ENCODE measurements around the gene LRP1B. TPM values are rescaled to one million over a fixed set of nuclear protein-coding genes. Genes with fewer than 3 reads are reported as not detected.
A peak's percentile ranks its signal among the peaks of the same experiment; 100 is the strongest.

The LRP1B gene
- polyA plus RNA-seq, 6 donors from 2014 or later = not detected

- Mint-ChIP-seq H3K4me1 (no peaks in the 10 kb centered on the region), H3K4me3 (no peak overlapping the region), H3K9me3 (no peaks in the 10 kb centered on the region), H3K27ac (no peak overlapping the region), H3K27me3 (no peaks in the 10 kb centered on the region), H3K36me3 (no peaks in the 10 kb centered on the region)
- DNase-seq = no peak
- no peak for ATAC-seq (ENCODE audit: low read depth in 2 of 2)
Observed at GRCh38 chr2:141329964-141330363, 800.9 kb downstream of the LRP1B start.

- no peak for DNase-seq
- Mint-ChIP-seq H3K36me3 (no peaks in the 10 kb centered on the region), H3K4me3 (no peak overlapping the region), H3K9me3 (peaks cover 0 to 7% (median 0%) of the 10 kb centered on the region in 7 donors), H3K4me1 (no peaks in the 10 kb centered on the region), H3K27me3 (no peaks in the 10 kb centered on the region), H3K27ac (no peak overlapping the region)
- no peak for ATAC-seq (ENCODE audit: low read depth in 2 of 2)
Observed at GRCh38 chr2:141323571-141323970, 807.2 kb downstream of the LRP1B start.

- H3K4me3 Mint-ChIP-seq = no peak overlapping the region
- H3K27me3 Mint-ChIP-seq = no peaks in the 10 kb centered on the region
- no peak for ATAC-seq (ENCODE audit: low read depth in 2 of 2)
- no peaks in the 10 kb centered on the region for H3K4me1 Mint-ChIP-seq
- H3K36me3 Mint-ChIP-seq = no peaks in the 10 kb centered on the region
- DNase-seq = no peak
- H3K27ac Mint-ChIP-seq = no peak overlapping the region
- H3K9me3 Mint-ChIP-seq = peaks cover 0 to 2% (median 0%) of the 10 kb centered on the region in 7 donors
Observed at GRCh38 chr2:141317986-141318385, 812.8 kb downstream of the LRP1B start.

DNA sequence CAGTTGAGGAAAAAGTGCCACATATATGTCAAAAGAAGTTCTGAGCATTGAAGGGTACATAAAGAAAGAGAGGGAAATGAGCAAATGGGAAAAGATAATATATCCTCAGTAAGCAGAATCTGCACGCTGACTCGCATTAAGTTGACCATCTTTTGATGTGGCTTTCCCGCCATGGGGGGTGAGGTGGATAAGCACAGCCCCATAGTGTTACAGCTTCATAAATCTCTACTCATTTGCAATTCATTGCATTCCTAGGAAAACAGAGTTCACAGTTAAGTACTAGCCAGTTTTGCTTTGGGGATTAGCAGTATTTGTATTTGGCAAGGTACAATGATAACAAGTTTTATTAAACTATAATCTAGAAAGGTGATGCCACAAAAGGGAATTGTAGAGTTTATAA lies 814.2 kb downstream of the LRP1B start:
- Mint-ChIP-seq H3K4me1 (no peaks in the 10 kb centered on the region), H3K27me3 (no peaks in the 10 kb centered on the region), H3K36me3 (no peaks in the 10 kb centered on the region), H3K4me3 (no peak overlapping the region), H3K27ac (no peak overlapping the region), H3K9me3 (peaks cover 0 to 2% (median 0%) of the 10 kb centered on the region in 7 donors)
- ATAC-seq (ENCODE audit: low read depth in 2 of 2) = no peak
- no peak for DNase-seq

GRCh38 chr2:141316103-141316502 lies 814.7 kb downstream of the LRP1B start:
- H3K27ac Mint-ChIP-seq = no peak overlapping the region
- no peaks in the 10 kb centered on the region for H3K27me3 Mint-ChIP-seq
- H3K4me3 Mint-ChIP-seq = no peak overlapping the region
- no peak for DNase-seq
- no peak for ATAC-seq (ENCODE audit: low read depth in 2 of 2)
- no peaks in the 10 kb centered on the region for H3K36me3 Mint-ChIP-seq
- no peaks in the 10 kb centered on the region for H3K4me1 Mint-ChIP-seq
- peaks cover 0 to 2% (median 0%) of the 10 kb centered on the region in 7 donors for H3K9me3 Mint-ChIP-seq

- Mint-ChIP-seq H3K27ac (no peak overlapping the region), H3K4me1 (no peaks in the 10 kb centered on the region), H3K27me3 (no peaks in the 10 kb centered on the region), H3K4me3 (no peak overlapping the region), H3K9me3 (peaks cover 0 to 2% (median 0%) of the 10 kb centered on the region in 7 donors), H3K36me3 (no peaks in the 10 kb centered on the region)
- ATAC-seq (ENCODE audit: low read depth in 2 of 2) (no peak), DNase-seq (no peak)
Observed at GRCh38 chr2:141313972-141314371, 816.8 kb downstream of the LRP1B start.

- no peaks in the 10 kb centered on the region for H3K27me3 Mint-ChIP-seq
- DNase-seq (no peak), ATAC-seq (ENCODE audit: low read depth in 2 of 2) (peak in 1 of 2 donors; percentile 55)
- H3K9me3 Mint-ChIP-seq = peaks cover 0 to 2% (median 0%) of the 10 kb centered on the region in 7 donors
- no peaks in the 10 kb centered on the region for H3K4me1 Mint-ChIP-seq
- no peaks in the 10 kb centered on the region for H3K36me3 Mint-ChIP-seq
- no peak overlapping the region for H3K27ac Mint-ChIP-seq
- H3K4me3 Mint-ChIP-seq = no peak overlapping the region
Observed at GRCh38 chr2:141311430-141311829, 819.4 kb downstream of the LRP1B start.

DNA sequence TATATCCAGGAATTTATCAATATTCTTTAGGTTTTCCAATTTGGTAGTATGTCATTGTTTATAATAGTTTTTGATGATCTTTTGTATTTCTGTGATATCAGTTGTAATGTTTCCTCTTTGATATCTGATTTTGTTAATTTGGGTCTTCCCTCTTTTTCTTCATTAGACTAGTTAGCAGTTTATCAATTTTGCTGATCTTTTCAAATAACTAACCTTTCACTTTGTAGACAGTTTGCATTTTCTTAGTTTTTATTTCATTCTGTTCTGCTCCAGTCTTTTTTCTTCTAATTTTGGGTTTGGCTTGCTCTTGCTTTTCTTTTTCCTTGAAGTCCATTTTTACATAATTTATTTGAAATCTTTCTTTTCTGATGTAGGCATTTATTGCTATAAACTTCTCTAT lies 824.4 kb downstream of the LRP1B start:
- ATAC-seq (ENCODE audit: low read depth in 2 of 2) (no peak), DNase-seq (no peak)
- Mint-ChIP-seq H3K4me1 (no peaks in the 10 kb centered on the region), H3K27ac (no peak overlapping the region), H3K27me3 (no peaks in the 10 kb centered on the region), H3K9me3 (no peaks in the 10 kb centered on the region), H3K4me3 (no peak overlapping the region), H3K36me3 (no peaks in the 10 kb centered on the region)

- H3K4me3 Mint-ChIP-seq = no peak overlapping the region
- H3K36me3 Mint-ChIP-seq = no peaks in the 10 kb centered on the region
Observed at GRCh38 chr2:141301551-141301950, 829.3 kb downstream of the LRP1B start.

DNA sequence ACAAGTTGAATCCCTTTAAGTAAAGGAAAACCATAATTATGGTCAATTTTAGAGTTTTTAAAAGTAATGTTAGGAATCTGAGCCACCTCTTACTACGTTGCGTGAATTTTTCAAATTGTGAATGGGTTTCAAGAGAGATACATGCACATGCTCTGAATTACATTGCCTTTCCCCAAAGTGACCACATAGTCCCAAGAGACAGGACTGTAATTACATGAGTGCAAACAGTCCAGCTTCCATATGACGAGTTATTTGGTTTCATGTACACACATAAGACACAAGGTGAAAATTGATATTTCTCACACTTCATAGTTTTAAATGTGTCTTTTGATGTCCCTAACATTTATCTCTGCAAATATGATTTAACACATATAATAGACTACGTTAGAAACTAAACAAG lies 850.8 kb downstream of the LRP1B start:
- Mint-ChIP-seq H3K27me3 (no peaks in the 10 kb centered on the region), H3K4me1 (peaks cover 0 to 14% (median 7%) of the 10 kb centered on the region in 3 donors), H3K27ac (no peak overlapping the region), H3K4me3 (no peak overlapping the region), H3K9me3 (peaks cover 0 to 2% (median 0%) of the 10 kb centered on the region in 7 donors), H3K36me3 (no peaks in the 10 kb centered on the region)
- DNase-seq (no peak), ATAC-seq (ENCODE audit: low read depth in 2 of 2) (no peak)

More at GRCh38 chr2:141301551-141301950, 829.3 kb downstream of the LRP1B start:
- Mint-ChIP-seq H3K27me3 (no peaks in the 10 kb centered on the region), H3K4me1 (no peaks in the 10 kb centered on the region), H3K9me3 (no peaks in the 10 kb centered on the region), H3K27ac (no peak overlapping the region)
- ATAC-seq (ENCODE audit: low read depth in 2 of 2) (no peak), DNase-seq (no peak)

DNA sequence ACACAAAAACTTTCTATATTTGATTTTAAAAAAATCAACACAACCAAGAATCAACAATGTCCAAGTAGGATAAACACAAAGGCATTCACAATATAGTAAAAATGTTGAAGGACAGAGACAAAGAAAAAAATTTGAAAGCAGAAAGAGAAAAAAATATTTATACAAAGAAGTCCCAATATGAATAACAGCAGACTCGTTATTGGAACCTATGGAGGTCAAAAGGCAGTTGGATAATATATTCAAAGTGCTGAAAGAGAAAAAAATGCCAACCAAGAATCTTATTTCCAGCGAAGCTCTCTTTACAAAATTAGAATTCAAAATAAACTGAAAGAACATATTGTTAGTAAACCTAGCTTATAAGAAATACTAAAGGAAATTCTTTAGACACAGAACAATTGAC lies 859.5 kb downstream of the LRP1B start:
- Mint-ChIP-seq H3K36me3 (no peaks in the 10 kb centered on the region), H3K27me3 (no peaks in the 10 kb centered on the region), H3K9me3 (peaks cover 6 to 22% (median 8%) of the 10 kb centered on the region in 7 donors), H3K27ac (no peak overlapping the region), H3K4me3 (no peak overlapping the region), H3K4me1 (peaks cover 0 to 3% (median 0%) of the 10 kb centered on the region in 3 donors)
- ATAC-seq (ENCODE audit: low read depth in 2 of 2) (no peak), DNase-seq (no peak)

- DNase-seq (no peak), ATAC-seq (ENCODE audit: low read depth in 2 of 2) (no peak)
- no peak overlapping the region for H3K4me3 Mint-ChIP-seq
- no peaks in the 10 kb centered on the region for H3K27me3 Mint-ChIP-seq
- H3K27ac Mint-ChIP-seq = no peak overlapping the region
- H3K9me3 Mint-ChIP-seq = peaks cover 0 to 7% (median 0%) of the 10 kb centered on the region in 7 donors
- H3K4me1 Mint-ChIP-seq = no peaks in the 10 kb centered on the region
- no peaks in the 10 kb centered on the region for H3K36me3 Mint-ChIP-seq
Observed at GRCh38 chr2:141264848-141265247, 866.0 kb downstream of the LRP1B start.

DNA sequence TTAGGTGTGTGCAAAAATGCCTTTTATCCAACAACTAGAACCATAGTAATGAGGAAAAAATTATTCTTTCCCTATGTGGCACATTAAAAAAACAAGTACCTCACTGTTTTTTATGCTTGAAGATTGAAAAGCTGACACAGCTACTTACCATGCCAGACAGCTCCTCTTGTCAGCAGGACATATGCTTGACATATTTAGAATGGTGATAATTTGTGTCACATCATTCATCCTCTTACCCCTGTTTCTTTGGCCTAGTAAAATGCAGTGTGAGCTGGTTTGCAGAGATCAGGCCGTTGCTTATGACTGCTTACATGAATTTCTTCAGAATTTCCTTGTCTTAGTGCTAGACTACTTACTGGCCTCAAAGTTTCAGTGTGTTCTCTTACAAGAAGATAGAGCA lies 869.9 kb downstream of the LRP1B start:
- no peak overlapping the region for H3K4me3 Mint-ChIP-seq
- no peaks in the 10 kb centered on the region for H3K27me3 Mint-ChIP-seq

GRCh38 chr2:141259683-141260082 lies 871.1 kb downstream of the LRP1B start:
- H3K27me3 Mint-ChIP-seq = no peaks in the 10 kb centered on the region
- ATAC-seq (ENCODE audit: low read depth in 2 of 2) = no peak
- no peak for DNase-seq
- no peak overlapping the region for H3K4me3 Mint-ChIP-seq
- H3K36me3 Mint-ChIP-seq = no peaks in the 10 kb centered on the region
- no peaks in the 10 kb centered on the region for H3K9me3 Mint-ChIP-seq
- H3K4me1 Mint-ChIP-seq = no peaks in the 10 kb centered on the region
- no peak overlapping the region for H3K27ac Mint-ChIP-seq

More for the DNA sequence above, 869.9 kb downstream of the LRP1B start:
- Mint-ChIP-seq H3K9me3 (peaks cover 0 to 4% (median 0%) of the 10 kb centered on the region in 7 donors), H3K36me3 (no peaks in the 10 kb centered on the region), H3K27ac (no peak overlapping the region), H3K4me1 (no peaks in the 10 kb centered on the region)
- ATAC-seq (ENCODE audit: low read depth in 2 of 2) (no peak), DNase-seq (no peak)

- no peak for DNase-seq
- H3K4me1 Mint-ChIP-seq = no peaks in the 10 kb centered on the region
- H3K27ac Mint-ChIP-seq = no peak overlapping the region
- no peaks in the 10 kb centered on the region for H3K9me3 Mint-ChIP-seq
- H3K36me3 Mint-ChIP-seq = no peaks in the 10 kb centered on the region
- no peak for ATAC-seq (ENCODE audit: low read depth in 2 of 2)
- no peaks in the 10 kb centered on the region for H3K27me3 Mint-ChIP-seq
- peak overlapping the region in 1 of 8 donors; percentile 34 for H3K4me3 Mint-ChIP-seq
Observed at GRCh38 chr2:141242008-141242407, 888.8 kb downstream of the LRP1B start.
